ENCODE data around the gene ALKBH5. TPM values are rescaled to one million over a fixed set of nuclear protein-coding genes. Genes with fewer than 3 reads are reported as not detected.

The ALKBH5 gene
- total RNA-seq, 1 donor from 2014 or later: 100 TPM

DNA sequence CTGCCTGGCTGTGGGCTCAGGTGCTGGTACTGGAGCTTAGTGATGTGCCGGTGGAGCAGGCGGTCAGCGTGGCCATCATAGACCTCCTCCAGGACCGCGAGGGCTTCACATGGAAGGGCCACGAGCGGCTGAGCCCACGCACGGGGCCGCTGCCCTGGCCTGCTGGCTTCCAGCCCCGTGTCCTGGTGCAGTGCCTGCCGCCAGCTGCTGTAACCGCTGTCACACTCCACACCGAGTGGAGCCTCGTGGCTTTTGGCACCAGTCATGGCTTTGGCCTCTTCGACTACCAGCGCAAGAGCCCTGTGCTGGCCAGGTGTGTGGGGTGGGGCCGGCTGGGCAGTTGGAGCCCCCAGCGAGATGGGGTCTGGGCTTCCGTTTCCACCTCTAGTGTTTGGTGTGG lies 53.8 kb downstream of the ALKBH5 start:
- intact Hi-C loops (cut with micrococcal nuclease): no loop called here

DNA sequence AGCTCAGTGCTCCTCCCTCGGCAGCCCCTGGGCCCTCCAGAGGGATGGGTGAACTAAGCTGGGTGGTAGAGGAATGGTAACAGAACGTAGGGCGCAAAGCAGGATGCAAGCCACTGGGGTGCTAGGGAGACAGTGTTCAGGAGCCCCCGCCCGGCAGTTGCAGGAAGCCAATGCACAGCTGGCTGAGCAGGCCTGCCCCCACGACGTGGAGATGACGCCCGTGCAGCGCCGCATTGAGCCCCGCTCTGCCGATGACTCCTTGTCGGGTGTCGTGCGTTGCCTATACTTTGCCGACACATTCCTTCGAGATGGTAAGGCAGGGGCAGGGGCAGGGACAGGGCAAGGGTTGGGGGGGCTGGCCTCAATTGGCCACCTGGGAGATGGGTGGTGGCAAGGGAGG lies 54.7 kb downstream of the ALKBH5 start:
- intact Hi-C loops (cut with micrococcal nuclease): no loop called here

DNA sequence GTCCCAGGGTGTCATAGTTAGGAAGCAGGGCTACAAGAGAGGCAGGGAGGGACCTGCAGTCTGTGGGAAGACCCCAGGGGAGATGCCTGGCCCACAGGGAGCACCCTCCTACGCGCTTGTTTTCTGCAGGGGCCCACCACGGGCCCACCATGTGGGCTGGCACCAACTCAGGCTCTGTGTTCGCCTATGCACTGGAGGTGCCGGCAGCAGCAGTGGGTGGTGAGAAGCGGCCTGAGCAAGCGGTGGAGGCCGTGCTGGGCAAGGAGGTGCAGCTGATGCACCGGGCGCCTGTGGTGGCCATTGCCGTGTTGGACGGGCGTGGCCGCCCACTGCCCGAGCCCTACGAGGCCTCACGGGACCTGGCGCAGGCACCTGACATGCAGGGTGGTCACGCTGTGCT lies 56.8 kb downstream of the ALKBH5 start:
- intact Hi-C loops (cut with micrococcal nuclease): no loop called here

DNA sequence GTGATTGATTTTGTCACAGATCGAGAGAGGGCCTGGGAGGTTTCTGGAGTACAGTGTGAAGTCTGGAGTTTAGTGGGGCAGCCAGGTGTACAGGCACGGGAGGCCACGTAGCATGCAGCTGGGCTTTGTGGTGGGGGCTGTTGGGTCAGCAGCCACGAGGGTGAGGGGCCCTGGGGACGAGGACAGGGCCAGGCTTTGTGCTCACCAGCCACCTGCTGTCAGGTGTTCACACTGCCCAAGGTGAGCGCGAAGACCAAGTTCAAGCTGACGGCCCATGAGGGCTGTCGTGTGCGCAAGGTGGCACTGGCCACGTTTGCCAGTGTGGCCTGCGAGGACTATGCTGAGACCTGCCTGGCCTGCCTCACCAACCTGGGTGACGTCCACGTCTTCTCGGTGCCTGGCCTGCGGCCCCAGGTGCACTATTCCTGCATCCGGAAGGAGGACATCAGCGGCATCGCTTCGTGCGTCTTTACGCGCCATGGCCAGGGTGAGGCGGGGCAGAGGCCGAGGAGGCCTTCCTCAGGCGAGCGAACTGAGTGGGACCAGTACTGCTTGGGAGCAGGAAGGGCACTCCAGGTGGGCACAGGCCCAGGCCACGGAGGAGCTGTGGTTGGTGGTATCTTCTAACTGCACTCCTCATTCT lies 57.7 kb downstream of the ALKBH5 start:
- intact Hi-C loops (cut with micrococcal nuclease): no loop called here

DNA sequence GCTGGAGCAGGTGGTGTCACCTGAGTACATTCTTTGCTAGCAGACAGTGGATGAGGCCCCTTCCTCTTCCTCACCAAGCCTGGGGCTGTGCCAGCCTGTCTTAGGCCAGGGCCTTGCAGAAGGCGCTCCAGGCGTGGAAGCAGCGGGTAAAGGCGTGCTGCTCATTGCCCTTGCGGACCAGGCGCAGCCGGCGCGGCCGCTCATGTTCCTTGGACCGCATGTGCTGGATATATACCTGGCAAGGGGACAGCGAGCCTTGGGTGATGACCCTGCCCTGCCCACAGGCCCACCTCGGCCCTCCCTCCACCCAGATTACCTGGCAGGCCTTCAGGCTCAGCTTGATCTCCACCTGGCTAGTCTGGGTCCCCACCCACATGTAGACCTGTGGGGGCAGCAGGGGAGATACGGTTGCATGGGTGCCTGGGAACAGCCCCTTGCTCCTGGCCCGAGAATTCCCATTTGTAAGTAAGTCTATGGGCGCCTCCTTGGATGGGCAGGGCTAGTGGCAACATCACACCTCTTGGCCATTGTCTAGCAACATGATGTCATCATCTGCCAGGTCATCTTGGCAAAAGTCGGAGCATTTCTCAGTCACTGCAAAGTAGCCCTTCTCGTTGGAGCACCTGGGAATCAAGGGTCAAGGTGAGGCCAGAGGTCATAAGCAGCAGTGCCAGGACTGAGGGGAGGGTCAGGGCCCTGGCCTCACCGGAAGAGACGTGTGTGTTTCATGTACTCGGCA lies 61.6 kb downstream of the ALKBH5 start:
- intact Hi-C loops (cut with micrococcal nuclease): no loop called here

DNA sequence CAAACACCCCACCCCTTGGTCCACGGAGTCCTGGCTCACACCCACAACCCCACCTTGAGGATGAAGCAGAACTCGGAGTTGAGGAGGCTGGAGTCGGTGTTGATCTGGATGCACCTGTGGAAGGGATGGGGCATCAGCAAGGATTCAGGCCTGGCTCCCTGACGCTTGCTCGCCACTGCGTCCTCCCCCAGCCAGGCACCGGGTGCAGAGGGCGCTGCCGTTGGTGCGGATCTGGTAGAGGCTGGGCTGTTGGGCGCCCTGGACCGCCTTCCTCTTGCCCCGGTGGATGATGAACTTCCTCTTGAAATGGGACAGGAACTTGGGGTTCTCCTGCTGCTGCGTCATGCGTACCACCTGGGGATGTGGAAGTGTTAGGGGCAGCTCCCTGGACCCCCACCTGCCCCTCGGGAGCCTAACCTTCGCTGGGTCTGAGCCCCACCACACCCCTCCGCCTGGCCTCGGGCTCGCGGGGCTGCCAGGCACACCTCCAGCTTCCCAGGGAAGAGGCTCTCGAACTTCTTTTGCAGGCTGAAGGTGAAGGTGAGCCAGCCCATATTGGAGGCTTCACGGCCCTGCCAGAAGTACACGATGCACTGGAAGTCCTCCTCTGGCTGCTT lies 62.6 kb downstream of the ALKBH5 start:
- intact Hi-C loops (cut with micrococcal nuclease): no loop called here

DNA sequence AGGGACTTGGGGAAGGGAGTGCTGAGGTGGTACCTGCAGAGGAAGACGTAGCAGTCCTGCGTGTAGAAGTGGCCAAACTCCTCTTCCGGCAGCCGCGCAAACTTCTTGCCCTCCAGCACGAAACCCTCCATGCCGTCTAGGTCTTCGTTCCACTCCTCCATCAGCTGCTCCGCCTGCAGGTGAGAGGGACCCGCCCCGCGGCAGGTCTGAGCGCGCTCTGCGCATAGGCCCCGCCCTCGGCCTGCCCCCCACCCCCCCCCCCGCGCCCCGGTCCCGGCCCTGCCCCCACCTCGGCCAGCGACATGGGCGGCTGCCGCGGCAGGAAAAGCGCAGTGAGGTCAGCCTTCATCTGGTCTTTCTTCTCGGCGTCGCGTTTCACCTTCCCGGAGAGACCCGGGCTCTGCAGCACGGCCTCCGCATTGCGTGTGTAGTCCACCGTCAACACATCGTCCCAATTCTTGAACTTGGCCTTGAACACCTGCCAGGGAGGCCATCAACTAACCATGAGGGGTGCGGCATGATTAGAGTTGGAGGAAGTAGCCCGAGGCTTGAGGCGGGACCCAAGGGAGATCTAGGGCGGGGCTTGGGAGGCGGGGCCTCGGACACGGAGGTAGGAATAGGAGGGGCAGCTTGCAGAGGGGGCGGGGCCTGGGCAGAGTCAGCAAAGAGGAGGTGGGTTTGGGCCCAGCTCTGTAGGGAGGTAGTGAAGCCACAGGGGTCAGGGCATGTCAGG lies 63.4 kb downstream of the ALKBH5 start:
- intact Hi-C loops (cut with micrococcal nuclease): no loop called here

DNA sequence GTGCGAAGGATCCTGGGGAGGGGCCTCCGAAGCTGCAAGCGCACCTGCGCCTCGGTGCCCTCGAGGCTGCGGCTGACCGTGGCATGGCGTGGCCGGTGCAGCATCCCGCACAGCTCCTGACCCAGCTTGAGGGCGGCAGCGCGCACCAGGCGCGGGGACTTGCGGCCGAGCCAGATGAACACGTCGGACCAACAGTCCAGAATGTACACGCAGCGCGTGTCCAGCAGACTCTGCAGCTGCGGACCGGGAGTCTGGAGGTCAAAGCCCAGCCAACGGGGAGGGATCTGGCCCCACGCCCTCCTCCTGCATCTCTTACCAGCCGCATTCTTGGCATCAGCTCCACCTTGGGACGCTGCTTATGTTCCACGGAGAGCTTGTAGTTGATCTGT lies 64.0 kb downstream of the ALKBH5 start:
- intact Hi-C loops (cut with micrococcal nuclease): loop anchor here (2.0 kb wide), 1 partner anchor 317 kb away; no protein-coding TSS in a partner anchor

DNA sequence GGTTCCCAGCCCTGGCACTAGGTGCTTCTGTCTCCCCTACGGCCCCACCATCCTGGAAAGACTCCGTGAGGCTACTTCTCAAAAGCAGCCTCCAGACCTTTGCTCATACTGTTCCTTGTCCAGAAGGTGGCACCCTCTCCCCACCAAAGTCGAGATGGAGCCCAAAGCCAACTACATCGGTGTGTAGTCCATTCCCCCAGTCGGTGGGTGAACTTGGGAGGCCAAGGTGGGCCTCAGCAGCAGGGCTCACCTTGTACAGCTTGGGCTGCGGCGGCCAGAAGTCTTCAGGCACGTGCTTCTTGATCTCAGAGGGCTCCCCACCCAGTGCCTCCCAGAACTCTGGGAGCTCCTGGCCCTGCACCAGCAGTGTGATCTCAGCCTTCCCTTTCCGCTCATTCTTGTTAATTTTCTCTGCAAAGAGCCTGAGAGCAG lies 64.7 kb downstream of the ALKBH5 start:
- intact Hi-C loops (cut with micrococcal nuclease): loop anchor here (2.0 kb wide), 1 partner anchor 316 kb away; no protein-coding TSS in a partner anchor

DNA sequence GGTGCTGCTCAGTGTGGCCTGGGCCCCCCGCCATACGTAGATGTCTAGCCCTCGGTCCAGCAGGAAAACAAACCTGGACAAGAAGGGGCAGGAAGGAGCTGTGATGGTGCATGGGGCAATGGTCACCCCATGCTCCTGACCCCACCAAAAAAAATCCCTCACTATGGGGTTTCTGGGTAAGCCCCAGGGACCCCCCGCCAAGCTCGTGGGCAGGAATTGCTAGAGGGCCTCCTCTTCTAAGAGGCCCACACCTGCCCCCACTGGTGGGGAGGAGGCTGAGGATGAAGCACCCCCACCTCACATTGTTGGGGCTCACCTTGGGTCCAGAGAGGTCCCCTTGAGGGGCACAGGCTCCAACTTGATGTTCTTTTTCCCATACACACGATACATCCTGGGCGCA lies 65.2 kb downstream of the ALKBH5 start:
- intact Hi-C loops (cut with micrococcal nuclease): loop anchor here (2.0 kb wide), 1 partner anchor 316 kb away; no protein-coding TSS in a partner anchor

DNA sequence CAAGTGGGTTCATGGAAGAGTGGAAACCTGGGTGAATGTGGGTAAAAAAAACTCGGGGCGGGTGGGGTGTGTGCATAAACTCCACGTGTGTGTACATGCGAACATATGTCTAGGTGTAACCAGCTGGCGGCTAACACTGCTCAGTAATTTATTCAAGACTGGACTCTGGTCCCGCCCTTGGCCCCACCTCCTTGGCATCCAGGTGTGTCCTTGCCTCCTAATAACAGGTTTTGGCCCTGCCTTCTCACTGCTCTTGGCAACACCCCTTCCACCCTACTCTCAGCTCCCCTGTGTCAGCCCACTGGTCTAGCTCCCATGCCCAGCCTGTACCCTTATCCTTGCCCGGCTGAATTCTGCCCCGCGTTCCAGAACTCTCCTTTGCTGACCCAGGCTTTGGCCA lies 66.6 kb downstream of the ALKBH5 start:
- intact Hi-C loops (cut with micrococcal nuclease): no loop called here

DNA sequence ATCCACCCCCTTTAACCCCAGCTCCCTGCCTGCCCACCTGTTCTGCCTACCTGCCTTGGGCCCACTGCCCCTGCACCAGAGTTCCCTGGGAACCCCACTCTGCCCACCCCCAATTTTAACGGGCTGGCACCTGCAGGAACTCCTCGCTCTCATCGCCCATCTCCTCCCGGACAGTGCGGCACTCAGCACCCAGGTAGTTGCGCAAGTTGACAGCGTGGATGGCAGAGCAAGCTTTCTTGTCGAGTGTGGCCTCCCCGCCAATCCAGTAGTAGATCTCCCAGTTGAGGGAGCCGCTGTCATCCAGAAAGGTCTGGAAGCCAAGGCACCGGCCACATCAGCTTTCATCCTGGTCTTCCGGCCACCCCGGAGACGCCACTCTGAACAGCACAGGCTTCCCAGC lies 67.1 kb downstream of the ALKBH5 start:
- intact Hi-C loops (cut with micrococcal nuclease): no loop called here

DNA sequence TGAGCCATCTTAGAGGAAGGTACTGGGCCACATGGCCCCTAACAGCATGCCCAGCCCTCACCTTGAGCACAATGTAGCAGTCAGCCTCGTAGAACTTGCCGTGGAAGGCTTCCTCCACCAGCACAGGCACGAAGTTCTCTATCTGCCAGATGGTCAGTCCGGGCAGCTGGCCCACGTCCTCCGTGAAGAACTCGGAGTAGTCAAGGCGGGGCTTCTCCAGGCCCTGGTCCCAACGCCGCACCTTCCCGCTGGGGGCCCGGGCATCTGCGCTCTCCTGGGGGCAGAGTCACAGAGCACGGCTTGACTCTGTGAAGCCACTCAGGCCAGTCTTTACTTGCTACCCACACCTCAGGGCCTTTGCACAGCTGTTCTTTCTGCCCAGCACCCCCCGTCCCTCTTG lies 67.6 kb downstream of the ALKBH5 start:
- intact Hi-C loops (cut with micrococcal nuclease): no loop called here

DNA sequence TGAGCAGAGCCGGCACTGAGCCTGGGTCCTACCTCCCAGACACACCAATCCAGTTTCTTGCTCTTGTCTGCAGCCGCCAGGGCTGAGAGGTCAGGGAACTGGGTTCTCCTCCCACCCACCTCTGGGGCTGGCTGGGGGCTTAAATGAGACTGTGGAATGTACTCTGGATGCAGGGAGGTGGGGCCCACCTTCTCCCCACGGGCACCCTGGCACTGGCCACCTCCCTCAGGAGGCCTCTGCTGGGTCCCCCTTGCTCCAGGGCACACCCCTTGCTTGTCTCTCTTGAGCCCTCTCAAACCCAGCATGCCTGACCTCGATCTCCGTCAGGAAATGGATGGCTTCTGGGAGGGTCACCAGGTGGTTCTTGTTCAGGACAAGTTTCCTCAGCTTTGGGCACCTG lies 68.5 kb downstream of the ALKBH5 start:
- intact Hi-C loops (cut with micrococcal nuclease): no loop called here

DNA sequence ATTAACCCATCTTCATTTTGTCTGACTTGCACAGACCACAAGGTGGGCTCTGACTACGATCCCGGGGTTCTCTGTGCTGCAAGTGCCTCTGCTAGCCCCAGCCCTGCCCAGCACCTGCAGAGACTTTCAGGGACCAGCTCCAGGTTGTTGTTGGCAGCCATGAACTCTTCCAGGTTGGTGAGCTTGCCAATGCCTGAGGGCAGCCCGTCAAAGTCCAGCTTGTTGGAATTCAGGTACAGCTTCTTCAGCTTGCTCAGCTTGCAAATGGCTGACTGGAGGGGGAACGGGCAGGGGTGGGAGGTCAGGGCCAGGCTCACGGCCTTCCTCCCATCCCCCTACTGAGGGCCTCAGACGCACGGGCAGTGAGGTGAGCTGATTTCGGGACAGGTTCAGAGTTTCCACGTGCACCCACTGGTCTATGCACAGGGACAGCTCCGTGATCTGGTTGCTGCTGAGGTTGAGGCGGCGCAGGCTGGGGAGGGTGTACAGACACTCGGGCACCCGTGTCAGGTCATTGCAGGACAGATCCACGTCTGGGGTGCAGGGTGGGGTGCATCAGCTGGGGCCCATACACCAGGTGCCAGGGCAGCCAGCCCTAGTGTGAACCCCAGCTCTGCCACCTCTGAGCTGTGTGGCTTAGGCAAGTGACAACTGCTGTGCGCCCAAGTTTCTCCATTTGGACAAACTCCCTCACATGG lies 69.7 kb downstream of the ALKBH5 start:
- intact Hi-C loops (cut with micrococcal nuclease): no loop called here

DNA sequence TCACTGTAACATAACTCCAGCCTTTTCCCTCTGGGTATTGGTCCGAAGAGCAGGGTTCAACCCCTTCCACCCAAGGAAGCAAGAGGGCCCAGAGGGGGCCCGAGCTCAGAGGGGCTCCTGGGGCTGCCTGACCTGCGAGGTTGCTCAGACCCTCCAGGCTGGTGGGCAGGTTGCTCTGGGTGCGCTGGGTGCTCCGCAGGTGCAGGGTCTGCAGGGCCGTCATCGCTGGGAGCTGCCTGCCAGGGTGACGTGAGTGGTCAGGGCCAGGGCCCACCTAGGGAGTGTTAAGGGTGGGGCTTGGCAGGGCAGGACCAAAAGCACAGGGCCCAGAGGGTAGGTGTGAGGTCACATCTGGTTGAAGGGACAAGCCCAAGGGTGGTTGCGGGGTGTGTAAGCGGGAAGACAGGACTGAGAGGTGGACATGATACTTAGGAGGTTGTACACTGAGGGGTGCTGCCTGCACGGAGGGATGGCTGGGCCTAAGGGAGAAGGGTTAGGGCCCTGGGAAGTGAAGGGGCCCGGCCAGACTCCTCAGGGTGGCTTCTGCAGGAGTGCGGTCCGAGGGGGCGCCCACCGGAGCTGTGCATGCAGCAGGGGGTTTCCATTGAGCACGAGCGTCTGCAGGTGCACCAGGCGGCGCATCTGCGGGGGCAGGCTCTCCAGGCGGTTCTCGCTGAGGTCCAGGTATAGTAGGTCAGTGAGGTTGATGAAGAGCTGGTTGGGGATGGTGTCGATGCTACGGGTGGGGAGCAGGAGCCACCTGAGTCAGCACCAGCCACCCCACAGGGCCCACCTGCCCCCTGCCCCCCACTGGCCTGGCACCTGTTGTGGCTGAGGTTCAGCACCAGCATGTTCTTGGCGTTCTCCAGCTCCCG lies 70.6 kb downstream of the ALKBH5 start:
- intact Hi-C loops (cut with micrococcal nuclease): no loop called here

DNA sequence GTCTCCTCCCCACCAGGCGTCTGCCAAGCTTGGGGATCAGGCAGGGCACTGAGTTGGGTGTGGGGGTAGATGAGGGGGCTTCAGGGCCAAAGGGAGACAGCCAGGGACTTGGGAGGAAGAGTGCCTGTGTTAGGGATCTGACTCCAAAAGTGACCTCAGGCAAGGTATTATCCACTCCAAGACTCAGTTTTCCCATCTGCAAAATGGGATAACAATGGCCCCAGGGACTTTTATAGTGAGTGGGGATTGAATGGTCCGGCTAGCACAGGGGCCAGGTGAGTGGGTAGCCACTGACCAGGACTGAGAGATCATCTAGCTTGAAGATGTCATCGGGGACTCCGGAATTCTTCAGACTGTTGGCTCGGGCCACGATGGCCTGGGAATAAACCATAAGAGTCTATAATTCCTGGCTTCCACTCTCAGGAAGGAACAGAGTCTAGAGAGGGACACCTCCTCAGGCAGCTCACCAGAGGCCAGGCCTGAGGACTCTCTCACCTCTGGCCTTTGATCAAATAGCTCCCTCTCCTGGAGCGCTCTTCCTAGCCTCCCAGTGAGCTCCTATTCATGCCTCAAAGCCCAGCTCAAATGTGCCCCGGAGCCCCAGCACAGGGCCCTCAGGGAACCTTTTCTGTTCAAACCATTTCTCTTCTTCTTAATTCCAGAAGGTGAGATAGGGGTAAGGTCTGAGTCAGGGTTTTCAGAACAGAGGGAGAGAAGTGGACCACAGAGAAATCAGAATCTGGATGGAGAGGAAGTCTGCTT lies 71.4 kb downstream of the ALKBH5 start:
- intact Hi-C loops (cut with micrococcal nuclease): loop anchor here (5.0 kb wide), 1 partner anchor 283 kb away; the partner anchor contains the start of genes DRC3 and TOM1L2

DNA sequence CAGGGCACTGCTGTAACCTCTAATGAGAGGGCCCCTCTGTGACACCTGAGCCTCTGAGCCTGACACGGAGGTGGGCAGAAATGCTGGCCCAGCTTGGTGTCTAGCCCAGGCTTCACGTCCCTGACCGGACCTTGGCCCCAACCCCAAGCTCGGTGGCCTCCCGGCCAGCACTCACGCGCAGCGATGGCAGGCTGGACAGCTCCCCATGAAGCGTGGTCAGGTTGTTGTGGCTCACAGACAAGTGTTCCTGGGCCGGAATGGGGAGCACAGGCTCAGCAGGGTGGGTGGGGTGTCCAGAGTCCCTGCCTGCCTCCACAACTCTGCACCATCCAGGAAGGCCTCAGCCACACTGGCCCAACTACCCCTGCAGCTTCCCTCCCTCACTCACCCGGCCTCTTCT lies 72.7 kb downstream of the ALKBH5 start:
- intact Hi-C loops (cut with micrococcal nuclease): loop anchor here (5.0 kb wide), 1 partner anchor 284 kb away; the partner anchor contains the start of genes DRC3 and TOM1L2

DNA sequence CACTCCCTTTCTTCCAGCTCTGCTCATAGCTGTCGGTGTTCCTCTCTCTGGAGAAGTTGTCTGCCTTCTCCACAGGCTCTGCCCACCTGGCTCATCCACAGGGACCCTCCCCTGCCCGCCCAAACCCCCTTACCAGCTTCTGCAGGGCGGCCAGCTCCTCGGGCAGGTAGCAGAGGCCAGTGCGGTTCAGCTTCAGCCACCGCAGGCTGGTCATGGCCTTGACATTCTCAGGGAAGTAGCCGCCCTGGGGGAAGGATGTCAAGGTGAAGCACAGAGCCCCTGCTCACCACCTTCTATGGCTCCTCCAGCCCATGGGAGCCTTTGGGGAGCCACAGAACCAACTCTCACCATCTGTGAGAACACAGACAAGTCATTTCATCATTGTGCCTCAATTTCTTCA lies 73.1 kb downstream of the ALKBH5 start:
- intact Hi-C loops (cut with micrococcal nuclease): loop anchor here (5.0 kb wide), 1 partner anchor 284 kb away; the partner anchor contains the start of genes DRC3 and TOM1L2
